Muscle layer of duodenum (tissue), 2 donors: ENCODE data around the gene RERE.

Experiments
- H3K27ac ChIP-seq: one replicate; pipeline ENCODE4 v1.7.0; 2013; ENCODE audit warnings: mild to moderate bottlenecking, low read length
- H3K27me3 ChIP-seq: one replicate; pipeline ENCODE4 v1.7.0; 2013; ENCODE audit warnings: low read depth, mild to moderate bottlenecking, control low read depth, low read length
- H3K36me3 ChIP-seq, 2 donors: one replicate each; pipeline ENCODE4 v1.7.0; 2013; ENCODE audit warnings: low read length in 2 of 2, control low read depth in 1 of 2, mild to moderate bottlenecking in 1 of 2; ENCODE audit not compliant: insufficient read depth in 2 of 2, control insufficient read depth in 1 of 2
- H3K4me1 ChIP-seq, 2 donors: one replicate each; pipeline ENCODE4 v1.7.0; 2013; ENCODE audit warnings: low read length in 2 of 2, mild to moderate bottlenecking in 2 of 2, control low read depth in 1 of 2, moderate library complexity in 1 of 2; ENCODE audit not compliant: insufficient read depth in 2 of 2, control insufficient read depth in 1 of 2
- H3K4me3 ChIP-seq, 2 donors: one replicate each; pipeline ENCODE4 v1.7.0; 2013; ENCODE audit warnings: low read length in 2 of 2, low read depth in 1 of 2, mild to moderate bottlenecking in 1 of 2
- H3K9me3 ChIP-seq, 2 donors: one replicate each; pipeline ENCODE4 v1.7.0; 2013; ENCODE audit warnings: low read length in 2 of 2, control low read depth in 1 of 2, mild to moderate bottlenecking in 1 of 2; ENCODE audit not compliant: control insufficient read depth in 1 of 2
- donor health status: healthy.

Gene RERE

GRCh38 chr1:8461351-8462110, 355.9 kb downstream of the RERE start:
- Histone ChIP-seq H3K27ac (peak overlapping the region; percentile 1), H3K4me1 (peaks cover 30 to 58% of the 10 kb centered on the region in 2 donors), H3K27me3 (no peaks in the 10 kb centered on the region), H3K9me3 (no peaks in the 10 kb centered on the region), H3K4me3 (no peak overlapping the region), H3K36me3 (no peaks in the 10 kb centered on the region)

- H3K36me3 ChIP-seq: no peaks in the 10 kb centered on the region
- H3K4me1 ChIP-seq: peaks cover 31 to 63% of the 10 kb centered on the region in 2 donors
- H3K9me3 ChIP-seq: no peaks in the 10 kb centered on the region
- no peak overlapping the region for H3K4me3 ChIP-seq
- no peaks in the 10 kb centered on the region for H3K27me3 ChIP-seq
- H3K27ac ChIP-seq: peak overlapping the region; percentile 1
Observed at GRCh38 chr1:8460784-8461183, 356.7 kb downstream of the RERE start.

- no peaks in the 10 kb centered on the region for H3K36me3 ChIP-seq
- no peaks in the 10 kb centered on the region for H3K27me3 ChIP-seq
- peaks cover 37 to 68% of the 10 kb centered on the region in 2 donors for H3K4me1 ChIP-seq
- no peak overlapping the region for H3K4me3 ChIP-seq
- no peak overlapping the region for H3K27ac ChIP-seq
- no peaks in the 10 kb centered on the region for H3K9me3 ChIP-seq
Observed at GRCh38 chr1:8460132-8460544, 357.3 kb downstream of the RERE start.

GRCh38 chr1:8458607-8459006, 358.8 kb downstream of the RERE start:
- no peaks in the 10 kb centered on the region for H3K27me3 ChIP-seq
- no peaks in the 10 kb centered on the region for H3K9me3 ChIP-seq
- no peak overlapping the region for H3K4me3 ChIP-seq
- no peak overlapping the region for H3K27ac ChIP-seq
- H3K36me3 ChIP-seq: no peaks in the 10 kb centered on the region
- H3K4me1 ChIP-seq: peaks cover 26 to 57% of the 10 kb centered on the region in 2 donors

GRCh38 chr1:8457760-8458381, 359.6 kb downstream of the RERE start:
- Histone ChIP-seq H3K9me3 (no peaks in the 10 kb centered on the region), H3K27me3 (no peaks in the 10 kb centered on the region), H3K36me3 (no peaks in the 10 kb centered on the region), H3K27ac (no peak overlapping the region), H3K4me1 (peaks cover 19 to 50% of the 10 kb centered on the region in 2 donors), H3K4me3 (no peak overlapping the region)

GRCh38 chr1:8456991-8457390, 360.4 kb downstream of the RERE start:
- no peaks in the 10 kb centered on the region for H3K36me3 ChIP-seq
- no peaks in the 10 kb centered on the region for H3K27me3 ChIP-seq
- no peaks in the 10 kb centered on the region for H3K9me3 ChIP-seq
- H3K4me1 ChIP-seq: peaks cover 14 to 42% of the 10 kb centered on the region in 2 donors
- no peak overlapping the region for H3K4me3 ChIP-seq
- peak overlapping the region; percentile 52 for H3K27ac ChIP-seq

GRCh38 chr1:8456308-8456912, 361.0 kb downstream of the RERE start:
- peak overlapping the region; percentile 52 for H3K27ac ChIP-seq
- no peaks in the 10 kb centered on the region for H3K9me3 ChIP-seq
- peaks cover 12 to 39% of the 10 kb centered on the region in 2 donors for H3K4me1 ChIP-seq
- H3K27me3 ChIP-seq: no peaks in the 10 kb centered on the region
- no peaks in the 10 kb centered on the region for H3K36me3 ChIP-seq
- no peak overlapping the region for H3K4me3 ChIP-seq

- Histone ChIP-seq H3K4me1 (peaks cover 7 to 33% of the 10 kb centered on the region in 2 donors), H3K4me3 (peak overlapping the region in 1 of 2 donors; percentile 16), H3K9me3 (no peaks in the 10 kb centered on the region), H3K27me3 (no peaks in the 10 kb centered on the region), H3K27ac (peak overlapping the region; percentile 50), H3K36me3 (no peaks in the 10 kb centered on the region)
Observed at GRCh38 chr1:8455700-8456307, 361.6 kb downstream of the RERE start.

GRCh38 chr1:8450312-8450711, 367.1 kb downstream of the RERE start:
- H3K36me3 ChIP-seq: peaks cover 0 to 4% of the 10 kb centered on the region in 2 donors
- no peaks in the 10 kb centered on the region for H3K27me3 ChIP-seq
- H3K9me3 ChIP-seq: no peaks in the 10 kb centered on the region
- H3K4me1 ChIP-seq: peaks cover 6 to 8% of the 10 kb centered on the region in 2 donors
- H3K4me3 ChIP-seq: no peak overlapping the region
- no peak overlapping the region for H3K27ac ChIP-seq

- H3K27ac ChIP-seq: peak overlapping the region; percentile 60
- peak overlapping the region in 1 of 2 donors; percentile 34 for H3K4me3 ChIP-seq
- no peaks in the 10 kb centered on the region for H3K9me3 ChIP-seq
- peaks cover 0 to 6% of the 10 kb centered on the region in 2 donors for H3K4me1 ChIP-seq
- H3K36me3 ChIP-seq: peaks cover 0 to 4% of the 10 kb centered on the region in 2 donors
- H3K27me3 ChIP-seq: no peaks in the 10 kb centered on the region
Observed at GRCh38 chr1:8448911-8449661, 368.4 kb downstream of the RERE start.
